Neutrophil (primary cell): Measurements from ENCODE around the gene GABBR1.

Experiments
- H3K27ac ChIP-seq: fragments of 200-600 bp; sonication (generic); 2 replicates; pipeline ENCODE4 v1.5.1; 2016; ENCODE audit warnings: mild to moderate bottlenecking, moderate library complexity
- H3K27me3 ChIP-seq: fragments of 200-600 bp; sonication (generic); 2 replicates; pipeline ENCODE4 v1.6.0; 2016; ENCODE audit warnings: mild to moderate bottlenecking
- H3K36me3 ChIP-seq: fragments of 200-600 bp; sonication (generic); 2 replicates; pipeline ENCODE4 v1.5.1; 2017
- H3K4me1 ChIP-seq, 2 experiments: fragments of 200-600 bp in 1 of 2; sonication (generic) in 1 of 2; 1 replicate in 1 of 2; 2 replicates in 1 of 2; pipeline versions ENCODE4 v1.5.1 to v1.6.1; 2013 to 2016; ENCODE audit warnings: low read depth in 1 of 2, low read length in 1 of 2, mild to moderate bottlenecking in 1 of 2, moderate library complexity in 1 of 2; ENCODE audit not compliant: control insufficient read depth in 1 of 2, insufficient read depth in 1 of 2
- H3K4me3 ChIP-seq, 2 experiments: fragments of 200-600 bp in 1 of 2; sonication (generic) in 1 of 2; 1 replicate in 1 of 2; 2 replicates in 1 of 2; pipeline ENCODE4 v1.5.1; 2013 to 2016; ENCODE audit warnings: low read depth in 1 of 2, low read length in 1 of 2, mild to moderate bottlenecking in 1 of 2, moderate library complexity in 1 of 2
- H3K9me3 ChIP-seq: fragments of 200-600 bp; sonication (generic); 2 replicates; pipeline ENCODE4 v1.5.1; 2016
- TF ChIP-seq, protein P1 (sequence below): fragments of 200-600 bp; sonication (generic); IDR thresholded peaks from 2 replicates; pipeline ENCODE4 v1.5.1; 2016; ENCODE audit warnings: antibody characterized with exemption

GABBR1 gene

DNA sequence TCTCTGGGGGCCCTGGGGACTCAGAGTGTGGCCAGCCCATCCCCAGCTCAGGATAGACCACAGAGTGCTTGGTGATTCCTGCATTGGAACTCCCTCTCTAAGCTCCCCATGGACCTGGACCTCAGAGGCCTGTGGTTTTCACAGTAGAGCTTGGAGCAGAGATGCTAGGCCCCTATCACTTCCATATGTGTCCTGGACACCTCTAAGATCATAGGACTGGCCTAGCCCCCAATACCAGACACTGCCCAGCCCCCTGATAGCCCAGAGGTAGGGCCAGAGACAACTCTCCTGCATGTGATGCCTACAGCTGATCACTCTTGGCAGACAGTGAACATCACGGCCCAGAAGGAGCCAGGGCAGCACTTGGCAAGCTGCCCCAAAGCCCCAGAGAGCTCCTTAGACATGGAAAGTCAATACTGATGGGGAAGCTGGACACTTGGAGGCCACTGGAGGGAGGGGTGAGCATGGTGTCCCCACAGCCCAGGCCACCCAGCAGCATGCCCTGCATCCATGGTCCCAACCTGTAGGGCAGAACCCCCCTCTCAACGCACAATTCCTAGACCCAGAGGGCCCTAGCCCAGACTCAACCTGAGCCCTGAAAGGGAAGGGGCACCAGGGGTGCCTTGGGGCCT lies 100.5 kb downstream of the GABBR1 start:
- H3K27ac ChIP-seq, result no peak overlapping the region
- H3K4me1 ChIP-seq, result no peaks in the 10 kb centered on the region
- no peaks in the 10 kb centered on the region for H3K36me3 ChIP-seq
- H3K27me3 ChIP-seq, result no peaks in the 10 kb centered on the region
- no peaks in the 10 kb centered on the region for H3K9me3 ChIP-seq
- TF ChIP-seq, protein P1, sequence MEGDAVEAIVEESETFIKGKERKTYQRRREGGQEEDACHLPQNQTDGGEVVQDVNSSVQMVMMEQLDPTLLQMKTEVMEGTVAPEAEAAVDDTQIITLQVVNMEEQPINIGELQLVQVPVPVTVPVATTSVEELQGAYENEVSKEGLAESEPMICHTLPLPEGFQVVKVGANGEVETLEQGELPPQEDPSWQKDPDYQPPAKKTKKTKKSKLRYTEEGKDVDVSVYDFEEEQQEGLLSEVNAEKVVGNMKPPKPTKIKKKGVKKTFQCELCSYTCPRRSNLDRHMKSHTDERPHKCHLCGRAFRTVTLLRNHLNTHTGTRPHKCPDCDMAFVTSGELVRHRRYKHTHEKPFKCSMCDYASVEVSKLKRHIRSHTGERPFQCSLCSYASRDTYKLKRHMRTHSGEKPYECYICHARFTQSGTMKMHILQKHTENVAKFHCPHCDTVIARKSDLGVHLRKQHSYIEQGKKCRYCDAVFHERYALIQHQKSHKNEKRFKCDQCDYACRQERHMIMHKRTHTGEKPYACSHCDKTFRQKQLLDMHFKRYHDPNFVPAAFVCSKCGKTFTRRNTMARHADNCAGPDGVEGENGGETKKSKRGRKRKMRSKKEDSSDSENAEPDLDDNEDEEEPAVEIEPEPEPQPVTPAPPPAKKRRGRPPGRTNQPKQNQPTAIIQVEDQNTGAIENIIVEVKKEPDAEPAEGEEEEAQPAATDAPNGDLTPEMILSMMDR, result no peak
- H3K4me3 ChIP-seq, result no peak overlapping the region

DNA sequence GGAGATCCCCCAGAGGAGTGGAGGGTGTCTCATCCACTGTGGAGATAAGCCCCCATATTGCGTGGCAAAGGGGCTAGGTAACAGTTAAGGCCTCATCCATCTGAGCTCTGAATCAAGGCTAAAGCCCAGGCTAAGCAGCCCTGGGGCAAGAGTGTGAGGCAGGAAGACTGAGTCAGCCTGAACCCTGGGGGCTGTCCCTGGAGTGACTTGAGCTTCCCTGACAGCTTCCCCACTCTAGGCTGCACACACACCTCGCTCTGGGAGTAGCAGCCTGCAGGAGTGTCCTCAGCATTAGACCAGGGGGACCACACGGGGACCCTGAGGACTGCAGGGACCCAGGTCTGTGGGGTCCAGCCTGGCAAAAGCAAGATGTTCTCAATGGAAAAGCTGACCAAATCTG lies 101.3 kb downstream of the GABBR1 start:
- H3K4me1 ChIP-seq, result no peaks in the 10 kb centered on the region
- H3K4me3 ChIP-seq, result no peak overlapping the region
- H3K36me3 ChIP-seq, result no peaks in the 10 kb centered on the region
- H3K27me3 ChIP-seq, result no peaks in the 10 kb centered on the region
- no peaks in the 10 kb centered on the region for H3K9me3 ChIP-seq
- H3K27ac ChIP-seq, result no peak overlapping the region
- TF ChIP-seq, protein P1, result no peak

DNA sequence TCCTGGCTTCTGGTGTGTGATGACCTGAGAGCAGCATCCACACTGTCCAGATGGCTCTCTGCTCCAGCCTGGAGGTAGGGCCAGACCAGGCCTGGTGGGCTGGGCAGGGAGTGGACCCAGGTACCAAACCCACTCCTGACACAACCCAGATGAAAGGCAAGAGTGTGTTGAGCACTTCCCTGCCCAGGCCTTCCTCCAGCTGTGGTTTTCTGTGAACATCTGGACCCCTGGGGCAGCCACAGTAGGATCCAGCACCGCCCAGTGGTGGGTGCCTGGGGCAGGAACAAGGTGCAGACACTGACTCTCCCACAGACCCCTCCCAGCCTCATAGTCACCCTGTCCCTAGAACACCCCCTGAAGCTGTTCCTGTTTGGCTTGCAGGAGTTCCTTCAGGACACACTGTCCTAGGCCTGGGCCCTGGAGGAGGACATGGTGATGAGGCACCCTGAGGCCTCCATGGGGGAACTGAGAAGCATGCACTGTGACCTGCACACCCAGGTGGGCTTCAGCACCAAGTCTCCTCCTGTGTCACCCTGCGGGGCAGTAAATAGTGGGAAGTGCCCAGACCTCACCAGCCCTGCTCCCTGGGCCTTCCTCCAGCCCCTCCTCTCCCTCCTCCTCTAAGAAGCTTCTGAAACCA lies 102.2 kb downstream of the GABBR1 start:
- no peak overlapping the region for H3K4me3 ChIP-seq
- TF ChIP-seq, protein P1, result no peak
- no peaks in the 10 kb centered on the region for H3K4me1 ChIP-seq
- no peaks in the 10 kb centered on the region for H3K36me3 ChIP-seq
- H3K9me3 ChIP-seq, result no peaks in the 10 kb centered on the region
- H3K27me3 ChIP-seq, result no peaks in the 10 kb centered on the region
- no peak overlapping the region for H3K27ac ChIP-seq

DNA sequence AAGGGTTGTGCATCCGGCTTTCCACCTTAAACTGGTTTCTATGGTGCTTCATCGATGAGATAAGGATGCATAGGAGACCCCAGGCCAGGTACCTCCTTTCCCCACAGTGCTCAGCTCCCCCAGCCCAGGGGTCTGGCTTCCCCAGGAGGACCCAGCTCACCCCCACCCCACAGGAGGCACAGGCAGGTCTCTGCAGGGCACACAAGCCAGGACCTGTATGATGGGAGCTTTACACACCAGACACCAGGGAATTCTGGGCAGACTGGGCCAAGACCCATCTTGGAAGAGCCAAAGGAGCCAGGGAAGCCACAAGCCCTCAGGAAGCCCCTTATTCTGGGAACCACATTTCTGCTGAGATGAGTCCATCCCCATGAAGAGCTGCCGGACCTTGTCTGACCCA lies 103.0 kb downstream of the GABBR1 start:
- Histone ChIP-seq H3K9me3 (no peaks in the 10 kb centered on the region), H3K27ac (no peak overlapping the region), H3K4me1 (no peaks in the 10 kb centered on the region), H3K27me3 (no peaks in the 10 kb centered on the region), H3K4me3 (no peak overlapping the region), H3K36me3 (no peaks in the 10 kb centered on the region)
- TF ChIP-seq, protein P1, result no peak

DNA sequence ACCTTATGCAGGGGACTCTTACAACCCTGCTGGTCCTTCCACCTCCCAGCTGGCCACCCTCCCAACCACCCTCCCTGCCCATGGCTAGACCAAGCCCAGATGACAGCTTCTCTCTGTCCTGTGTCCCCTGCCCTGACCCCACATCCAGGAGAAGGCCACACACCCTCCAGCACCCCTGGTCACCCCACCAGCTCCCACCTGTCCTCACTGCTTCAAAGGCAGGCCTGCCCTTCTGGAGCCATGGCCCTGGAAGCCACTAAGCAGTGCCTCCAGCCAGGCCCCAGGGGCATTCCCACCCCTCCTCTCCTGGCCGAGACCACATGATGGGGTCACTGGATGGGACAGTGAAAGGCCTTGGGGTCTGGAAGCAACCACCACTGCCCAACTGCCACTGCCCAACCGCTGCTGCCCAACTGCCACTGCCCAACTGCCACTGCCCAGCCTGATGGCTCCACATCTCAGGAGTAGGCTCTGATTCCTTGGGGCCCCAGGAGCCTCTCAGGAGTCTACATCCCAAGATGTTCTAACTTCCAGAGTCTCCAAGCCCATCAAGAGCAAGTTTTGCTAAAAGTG lies 103.9 kb downstream of the GABBR1 start:
- H3K4me1 ChIP-seq, result no peaks in the 10 kb centered on the region
- peaks cover 5% of the 10 kb centered on the region for H3K27me3 ChIP-seq
- H3K9me3 ChIP-seq, result no peaks in the 10 kb centered on the region
- no peak overlapping the region for H3K4me3 ChIP-seq
- TF ChIP-seq, protein P1, result no peak
- no peaks in the 10 kb centered on the region for H3K36me3 ChIP-seq
- H3K27ac ChIP-seq, result no peak overlapping the region
